Activated naive CD4-positive, alpha-beta T cell treated with anti-CD3 and anti-CD28 coated beads, Interleukin-2, amount 50 U/mL, for 72 hours (primary cell): Measurements from ENCODE around the gene TMX4. TPM values are rescaled to one million over a fixed set of nuclear protein-coding genes. Genes with fewer than 3 reads are reported as not detected.
A peak's percentile ranks its signal among the peaks of the same experiment; 100 is the strongest.

Experiments
- ATAC-seq, 2 donors: fragments of 150-1000 bp; cut with Tn5 transposase; 2 replicates each; pipeline ENCODE4 v1.10.0; 2021; ENCODE audit warnings: mild to moderate bottlenecking in 2 of 2, moderate library complexity in 2 of 2
- DNase-seq, 2 donors: peaks; one replicate each; pipeline ENCODE4 v3.0.0; 2021 to 2022; ENCODE audit warnings: low spot score in 2 of 2
- H3K27ac Mint-ChIP-seq, 2 donors: one replicate each; pipeline ENCODE4 v1.8.0; 2022; ENCODE audit warnings: mild to moderate bottlenecking in 2 of 2, mixed read lengths in 2 of 2
- H3K36me3 Mint-ChIP-seq, 2 donors: one replicate each; pipeline ENCODE4 v1.8.0; 2022; ENCODE audit warnings: mixed read lengths in 2 of 2
- H3K9me3 Mint-ChIP-seq, 2 donors: one replicate each; pipeline ENCODE4 v1.8.0; 2022; ENCODE audit warnings: mixed read lengths in 2 of 2
- total RNA-seq, 2 donors: library from RNA; stranded (reverse); gene quantifications; one replicate each; pipeline ENCODE4 v1.2.3, GENCODE V29; 2022

The TMX4 gene, protein sequence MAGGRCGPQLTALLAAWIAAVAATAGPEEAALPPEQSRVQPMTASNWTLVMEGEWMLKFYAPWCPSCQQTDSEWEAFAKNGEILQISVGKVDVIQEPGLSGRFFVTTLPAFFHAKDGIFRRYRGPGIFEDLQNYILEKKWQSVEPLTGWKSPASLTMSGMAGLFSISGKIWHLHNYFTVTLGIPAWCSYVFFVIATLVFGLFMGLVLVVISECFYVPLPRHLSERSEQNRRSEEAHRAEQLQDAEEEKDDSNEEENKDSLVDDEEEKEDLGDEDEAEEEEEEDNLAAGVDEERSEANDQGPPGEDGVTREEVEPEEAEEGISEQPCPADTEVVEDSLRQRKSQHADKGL
- 10 to 100 TPM; 22.3 to 23.9 TPM for total RNA-seq

DNA sequence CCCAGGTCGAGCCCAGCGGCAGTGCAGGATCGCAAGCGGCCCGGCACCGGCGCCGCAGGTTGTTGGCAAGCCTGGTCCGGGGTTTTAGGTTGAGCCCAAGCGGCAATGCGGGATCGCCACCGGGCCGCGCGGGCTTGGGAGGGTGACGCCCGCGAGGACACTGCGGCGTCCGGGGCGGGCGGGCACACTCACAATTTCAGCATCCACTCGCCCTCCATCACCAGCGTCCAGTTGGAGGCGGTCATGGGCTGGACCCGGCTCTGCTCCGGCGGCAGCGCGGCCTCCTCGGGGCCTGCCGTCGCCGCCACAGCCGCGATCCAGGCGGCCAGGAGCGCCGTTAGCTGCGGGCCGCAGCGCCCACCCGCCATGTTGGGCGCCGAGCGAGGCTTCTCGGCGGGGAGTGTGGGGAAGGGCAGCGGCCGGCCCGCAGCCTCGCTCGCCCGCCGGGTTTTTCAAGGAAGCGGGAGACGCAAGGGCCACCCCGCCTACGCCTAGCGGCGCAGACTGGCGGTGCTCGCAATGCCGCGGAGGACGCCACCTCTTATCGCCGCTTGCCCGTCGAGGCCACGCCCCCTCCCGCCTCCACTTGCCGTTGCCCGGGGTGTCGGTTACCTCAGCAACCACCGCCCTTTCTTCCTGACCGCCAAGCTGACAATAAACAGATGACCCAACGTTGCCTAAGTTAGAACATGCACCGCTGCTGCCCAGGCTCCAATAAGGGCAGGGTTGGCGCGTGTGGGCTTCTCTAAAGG, at the start of gene TMX4:
Gene TMX4 (minus strand): TSS at position 516 of the 752 bp plus-strand sequence. CDS start 148 bp downstream, at position 368.
- Mint-ChIP-seq H3K27ac (peak within 1 kb of the TSS in 1 of 2 donors; percentile 91), H3K36me3 (no peaks in the 10 kb centered on the region), H3K9me3 (no peaks in the 10 kb centered on the region)
- DNase-seq = peak; percentile 89 to 96
- peak; percentile 89 to 90 for ATAC-seq

DNA sequence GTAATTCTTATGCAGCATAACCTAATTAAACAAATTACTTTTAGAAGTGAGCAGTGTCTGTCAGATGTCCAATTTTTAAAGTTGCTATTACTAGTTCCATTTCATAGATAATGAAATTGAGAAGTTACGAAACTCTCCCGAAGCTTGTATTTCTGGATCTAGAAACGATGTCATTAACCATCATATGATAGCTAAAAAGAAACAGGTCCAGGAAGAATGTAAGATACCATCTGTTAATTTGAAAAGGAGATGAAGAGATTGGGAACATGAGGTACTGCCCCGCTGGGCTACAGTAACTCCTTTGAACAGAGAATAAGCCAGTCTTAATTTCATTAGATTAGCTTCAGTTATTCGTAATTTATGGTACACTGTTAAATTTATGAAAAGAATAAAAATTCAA, 47.5 kb upstream of the TMX4 start:
- no peak overlapping the region for H3K27ac Mint-ChIP-seq
- no peak for ATAC-seq
- no peaks in the 10 kb centered on the region for H3K9me3 Mint-ChIP-seq
- no peaks in the 10 kb centered on the region for H3K36me3 Mint-ChIP-seq
- no peak for DNase-seq

DNA sequence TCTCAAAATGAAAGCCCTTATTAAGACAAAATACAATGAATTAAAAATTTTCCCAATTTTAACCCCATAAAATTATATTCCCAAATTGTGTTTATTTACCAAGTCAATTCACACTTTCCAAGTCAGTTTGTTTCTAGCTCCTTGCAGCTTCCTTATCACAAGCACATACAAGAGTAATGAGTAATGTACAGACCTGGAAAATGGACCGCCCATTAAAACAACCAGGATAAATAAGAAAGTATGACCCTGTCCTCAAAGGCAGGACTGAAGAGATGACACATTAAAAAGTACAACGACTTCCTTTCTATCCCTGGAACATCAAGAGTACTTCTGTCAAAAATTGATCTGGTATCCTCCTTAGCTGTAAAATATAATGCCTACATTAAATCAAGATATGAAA, 47.1 kb upstream of the TMX4 start:
- ATAC-seq (no peak), DNase-seq (no peak)
- Mint-ChIP-seq H3K9me3 (no peaks in the 10 kb centered on the region), H3K27ac (no peak overlapping the region), H3K36me3 (no peaks in the 10 kb centered on the region)

DNA sequence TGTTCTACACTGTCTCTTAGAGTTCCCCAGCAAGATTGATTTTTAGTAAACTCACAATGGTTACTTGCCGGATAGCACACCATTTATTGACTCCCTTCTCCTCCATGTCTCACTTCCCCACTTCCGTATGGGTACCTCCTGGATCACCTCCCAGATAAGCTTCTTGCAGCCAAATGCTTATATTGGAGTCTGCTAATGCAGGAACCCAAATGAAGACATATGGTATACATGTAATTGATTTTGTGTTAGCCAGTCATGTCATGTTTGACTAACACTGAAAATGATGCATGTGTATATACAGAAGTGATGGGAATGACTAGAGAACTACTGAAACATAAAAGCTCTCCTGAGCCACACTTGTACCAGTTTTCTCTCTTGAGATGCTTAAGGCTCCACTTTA, 46.1 kb upstream of the TMX4 start:
- no peak for ATAC-seq

DNA sequence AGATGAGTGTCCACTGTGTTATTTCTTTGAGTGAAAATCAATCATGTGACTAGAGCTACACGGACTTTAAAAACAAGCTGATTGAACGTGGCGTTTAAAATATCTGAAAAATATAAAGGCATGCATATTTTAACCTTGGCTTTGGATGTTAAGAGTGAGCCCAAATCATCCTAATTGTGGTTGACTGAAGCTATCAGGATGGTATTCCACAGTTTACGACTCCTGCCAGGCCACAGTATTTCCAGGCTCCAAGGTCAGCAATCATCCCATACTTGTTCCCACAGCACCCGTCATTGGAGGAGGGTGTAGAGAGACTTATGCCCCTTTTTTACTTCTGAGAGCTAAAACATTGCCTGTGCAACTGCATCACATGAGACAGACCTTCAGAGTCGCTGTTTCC, 43.2 kb upstream of the TMX4 start:
- no peak for ATAC-seq
- DNase-seq = no peak
- H3K9me3 Mint-ChIP-seq = no peaks in the 10 kb centered on the region
- H3K36me3 Mint-ChIP-seq = no peaks in the 10 kb centered on the region
- H3K27ac Mint-ChIP-seq = no peak overlapping the region

More for the DNA sequence above, 46.1 kb upstream of the TMX4 start:
- no peaks in the 10 kb centered on the region for H3K36me3 Mint-ChIP-seq
- no peak for DNase-seq
- no peaks in the 10 kb centered on the region for H3K9me3 Mint-ChIP-seq
- no peak overlapping the region for H3K27ac Mint-ChIP-seq

DNA sequence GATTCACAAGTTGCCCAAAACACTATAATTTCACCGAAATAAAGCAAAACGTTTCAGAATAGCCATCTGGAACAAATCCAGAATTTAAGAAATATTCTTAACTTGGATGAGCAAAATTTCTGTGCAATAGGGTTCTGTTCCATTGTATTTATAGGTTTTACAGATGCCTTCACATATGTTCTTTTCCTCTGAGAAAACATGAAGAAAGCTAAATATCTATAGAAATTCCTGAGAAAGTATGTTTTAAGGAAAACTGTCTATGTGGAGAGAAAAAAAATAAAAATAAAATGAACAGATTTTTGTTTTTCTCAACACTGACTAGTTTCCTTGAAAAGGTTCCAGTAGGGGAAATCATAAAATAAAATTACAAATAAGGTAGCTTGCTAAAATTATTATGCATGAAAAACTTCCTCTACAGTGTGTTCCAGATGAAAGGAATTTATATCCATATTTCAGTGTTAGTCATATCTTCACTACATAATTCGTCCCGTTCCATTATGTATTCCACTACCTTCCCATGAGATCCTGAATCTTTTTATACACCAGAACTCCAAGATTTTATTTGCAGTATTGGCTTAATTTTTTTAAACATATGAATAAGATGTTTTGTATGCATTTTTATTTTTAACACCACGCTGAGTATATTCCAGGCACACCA, 42.4 kb upstream of the TMX4 start:
- no peak for DNase-seq
- H3K27ac Mint-ChIP-seq = no peak overlapping the region
- H3K9me3 Mint-ChIP-seq = no peaks in the 10 kb centered on the region
- ATAC-seq = no peak
- H3K36me3 Mint-ChIP-seq = no peaks in the 10 kb centered on the region

DNA sequence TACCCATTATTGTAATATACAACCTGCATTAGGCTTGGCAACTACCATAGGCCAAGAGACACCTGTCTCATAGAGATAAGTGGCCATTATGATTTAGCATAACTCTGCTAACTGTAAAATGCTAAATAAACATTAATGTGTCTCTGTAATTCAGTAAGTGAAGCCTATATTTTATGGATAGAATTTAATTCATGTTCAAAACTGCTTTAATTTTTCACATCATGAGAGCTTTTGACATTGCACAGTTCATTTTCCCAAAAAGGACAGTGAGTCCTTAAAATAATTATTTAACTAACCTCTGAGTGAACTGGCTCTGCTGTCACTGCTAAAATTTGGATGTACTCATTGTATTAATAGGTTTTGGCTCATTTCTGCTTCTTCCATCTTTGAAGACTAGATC, 41.4 kb upstream of the TMX4 start:
- ATAC-seq (no peak), DNase-seq (no peak)
- H3K27ac Mint-ChIP-seq = no peak overlapping the region
- H3K36me3 Mint-ChIP-seq = no peaks in the 10 kb centered on the region
- no peaks in the 10 kb centered on the region for H3K9me3 Mint-ChIP-seq

DNA sequence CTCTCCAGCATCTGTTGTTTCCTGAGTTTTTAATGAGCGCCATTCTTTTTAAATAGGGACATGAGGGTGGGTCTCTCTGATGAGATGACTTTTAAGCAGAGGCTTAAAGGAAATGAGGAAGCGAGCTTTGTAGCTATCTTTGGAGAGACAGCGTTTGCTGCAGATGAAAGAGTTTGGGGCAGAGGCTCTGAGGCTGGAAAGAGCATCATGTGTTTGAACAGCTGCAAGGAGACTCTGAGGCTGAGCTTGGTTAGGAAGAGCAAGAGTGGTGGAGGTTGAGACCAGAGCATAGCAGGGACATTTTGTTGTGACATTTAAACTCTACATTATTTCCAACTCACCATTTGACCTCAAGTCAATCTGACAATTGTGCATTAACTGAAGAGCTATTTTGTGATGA, 38.3 kb upstream of the TMX4 start:
- Mint-ChIP-seq H3K36me3 (no peaks in the 10 kb centered on the region), H3K9me3 (no peaks in the 10 kb centered on the region), H3K27ac (no peak overlapping the region)
- ATAC-seq (no peak), DNase-seq (no peak)

DNA sequence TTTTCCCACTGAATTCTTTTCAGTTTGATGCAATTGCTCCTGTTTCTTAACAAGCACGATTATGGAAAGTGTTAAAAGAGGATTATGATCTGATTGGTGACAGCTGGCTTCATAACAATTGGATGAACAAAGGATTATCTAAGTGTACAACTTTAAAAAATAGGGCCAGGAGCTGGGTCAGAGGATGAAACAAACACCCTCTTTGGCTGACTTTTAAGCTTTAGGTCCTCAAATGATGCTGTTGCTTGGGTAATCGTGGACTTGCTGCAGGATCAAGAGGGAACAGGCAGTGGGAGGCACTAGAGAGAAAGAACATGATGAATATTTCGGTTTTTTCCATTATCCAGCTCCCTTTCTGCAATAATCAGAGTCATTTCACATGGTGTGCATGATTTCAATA, 35.5 kb upstream of the TMX4 start:
- DNase-seq = no peak
- Mint-ChIP-seq H3K27ac (no peak overlapping the region), H3K36me3 (no peaks in the 10 kb centered on the region), H3K9me3 (no peaks in the 10 kb centered on the region)
- no peak for ATAC-seq

DNA sequence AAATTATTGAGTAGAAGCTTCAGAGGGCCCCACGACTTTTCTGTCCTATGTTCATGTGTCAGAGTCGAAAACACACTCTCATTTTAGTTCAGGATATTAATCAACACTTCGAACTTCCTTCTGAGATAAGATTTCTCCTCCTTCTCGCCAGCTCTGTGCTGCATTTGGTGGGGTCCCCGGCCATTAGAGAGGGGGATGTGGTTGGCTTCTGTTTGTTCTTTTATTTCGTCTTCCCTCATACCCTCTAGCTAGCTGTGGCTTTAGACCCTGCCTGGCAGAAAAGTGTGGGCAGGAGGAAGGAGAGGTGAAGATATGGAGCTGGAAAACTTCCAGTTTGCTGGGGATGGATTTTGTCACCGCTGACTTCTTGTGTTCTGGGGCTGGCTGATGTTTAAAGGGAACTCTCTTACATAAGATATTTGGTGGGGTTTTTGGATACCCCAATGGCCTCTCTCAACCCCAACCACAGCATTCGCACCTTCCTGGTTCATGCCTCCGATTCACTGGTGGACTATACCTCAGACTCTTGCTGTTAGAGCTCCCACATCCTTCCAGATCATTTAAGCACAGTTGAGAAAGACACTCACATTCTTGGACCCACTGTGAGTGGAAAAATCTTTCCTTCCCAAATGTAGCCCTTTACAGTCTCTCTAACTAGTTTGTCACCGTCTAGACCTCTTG, 30.7 kb upstream of the TMX4 start:
- Mint-ChIP-seq H3K27ac (no peak overlapping the region), H3K36me3 (no peaks in the 10 kb centered on the region), H3K9me3 (no peaks in the 10 kb centered on the region)
- no peak for ATAC-seq
- DNase-seq = no peak

DNA sequence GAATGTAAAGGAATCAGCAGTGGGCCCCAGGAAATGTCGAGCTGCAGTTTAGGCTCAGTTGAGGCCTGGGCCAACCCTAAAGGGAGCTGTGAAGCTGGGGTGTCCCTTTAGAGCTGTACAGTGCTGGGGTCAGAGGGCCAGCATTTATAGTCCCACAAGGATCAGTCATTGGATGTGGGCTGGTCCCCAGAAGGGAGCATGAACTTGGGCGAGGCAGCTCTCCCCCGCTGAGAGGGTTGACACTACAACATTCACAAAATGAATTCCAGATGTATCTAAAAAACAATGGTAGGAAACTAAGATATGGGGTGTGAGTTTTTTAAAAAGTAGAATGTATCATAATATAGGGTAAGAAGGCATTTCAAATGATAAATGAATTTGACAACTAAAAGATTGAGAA, 29.7 kb upstream of the TMX4 start:
- H3K9me3 Mint-ChIP-seq = no peaks in the 10 kb centered on the region
- H3K36me3 Mint-ChIP-seq = no peaks in the 10 kb centered on the region
- ATAC-seq (no peak), DNase-seq (no peak)
- no peak overlapping the region for H3K27ac Mint-ChIP-seq

DNA sequence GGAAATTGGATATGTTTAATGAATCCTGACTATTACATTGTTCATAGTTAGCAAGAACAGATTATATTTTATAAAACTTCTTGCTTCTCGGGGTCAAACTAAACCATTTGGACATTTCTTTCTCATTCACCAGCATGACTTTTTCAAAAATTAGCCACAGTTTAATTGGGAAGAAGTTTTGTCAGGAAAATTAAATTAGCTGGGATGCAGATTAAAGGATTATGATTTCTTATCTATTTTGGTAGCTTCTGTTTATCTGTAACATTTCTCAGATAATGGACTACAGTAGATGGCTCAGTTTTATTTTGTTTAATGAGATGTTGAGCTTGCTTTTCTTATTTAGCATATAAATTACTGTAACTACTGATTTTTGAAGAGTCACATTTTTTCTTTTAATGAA, 26.4 kb upstream of the TMX4 start:
- no peak for DNase-seq
- ATAC-seq = no peak
- no peaks in the 10 kb centered on the region for H3K36me3 Mint-ChIP-seq
- no peaks in the 10 kb centered on the region for H3K9me3 Mint-ChIP-seq
- H3K27ac Mint-ChIP-seq = no peak overlapping the region

DNA sequence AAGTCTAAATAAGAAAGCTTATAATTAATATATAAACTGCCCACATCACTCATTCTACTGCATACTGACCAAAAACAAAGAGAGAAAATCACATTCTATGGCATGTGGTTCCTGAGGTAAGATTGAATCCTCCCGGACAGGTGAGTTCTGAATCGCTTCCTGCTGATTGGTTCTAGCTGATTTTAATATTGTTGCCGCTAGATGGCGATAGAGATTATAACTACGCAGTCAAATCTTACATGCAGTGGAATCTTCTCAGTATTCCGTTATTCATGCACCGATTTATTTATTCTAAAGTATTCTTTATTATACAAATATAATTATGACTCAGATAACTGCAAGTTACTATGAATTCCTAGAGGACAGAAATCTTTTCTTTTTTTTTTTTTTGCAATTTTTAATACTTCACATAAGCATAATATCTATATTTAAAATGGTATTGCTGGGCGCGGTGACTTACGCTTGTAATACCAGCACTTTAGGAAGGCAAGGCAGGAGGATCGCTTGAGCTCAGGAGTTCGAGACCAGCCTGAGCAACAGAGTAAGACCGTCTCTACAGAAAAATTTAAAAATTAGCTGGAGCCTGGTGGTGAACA, 24.2 kb upstream of the TMX4 start:
- DNase-seq (peak in 1 of 2 donors; percentile 48), ATAC-seq (peak; percentile 63 to 81)
- Mint-ChIP-seq H3K9me3 (no peaks in the 10 kb centered on the region), H3K27ac (no peak overlapping the region), H3K36me3 (no peaks in the 10 kb centered on the region)

DNA sequence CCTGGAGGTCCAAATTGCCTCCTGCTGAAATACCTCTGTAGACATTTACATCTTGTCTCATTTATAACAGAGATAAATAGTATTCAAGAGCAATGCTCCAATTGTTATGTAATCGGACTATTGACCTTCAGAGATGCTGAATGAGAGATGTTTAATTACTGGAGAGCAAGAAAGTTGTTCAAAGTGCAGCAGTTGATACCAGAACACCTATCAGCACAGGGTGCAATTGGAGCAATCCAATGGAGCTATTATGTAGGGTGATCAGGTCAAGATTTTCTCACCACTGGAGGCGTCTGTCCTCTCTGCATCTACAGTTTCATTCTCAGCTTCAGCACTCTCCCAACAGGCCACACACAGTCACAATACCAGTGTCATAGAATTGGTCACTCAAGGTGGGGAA, 19.5 kb upstream of the TMX4 start:
- no peaks in the 10 kb centered on the region for H3K36me3 Mint-ChIP-seq
- ATAC-seq (no peak), DNase-seq (no peak)
- no peak overlapping the region for H3K27ac Mint-ChIP-seq
- H3K9me3 Mint-ChIP-seq = no peaks in the 10 kb centered on the region

DNA sequence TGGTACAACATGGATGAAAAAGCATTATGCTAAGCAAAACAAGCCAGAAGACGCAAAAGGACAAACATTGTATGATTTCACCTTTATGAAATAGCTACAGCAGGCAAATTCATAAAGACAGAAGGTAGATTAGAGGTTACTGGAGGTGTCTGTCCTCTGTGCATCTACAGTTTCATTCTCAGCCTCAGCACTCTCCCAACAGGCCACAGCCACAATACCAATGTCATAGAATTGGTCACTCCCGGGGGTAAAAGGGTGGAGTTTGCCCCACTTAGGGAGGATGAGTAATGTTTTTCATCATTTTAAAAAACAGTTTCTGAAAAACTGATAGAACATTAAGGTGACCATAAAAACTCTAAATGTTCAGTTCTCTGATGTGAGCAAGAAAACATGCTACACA, 17.2 kb upstream of the TMX4 start:
- H3K27ac Mint-ChIP-seq = no peak overlapping the region
- no peaks in the 10 kb centered on the region for H3K36me3 Mint-ChIP-seq
- DNase-seq (no peak), ATAC-seq (peak in 1 of 2 donors; percentile 40)
- no peaks in the 10 kb centered on the region for H3K9me3 Mint-ChIP-seq

DNA sequence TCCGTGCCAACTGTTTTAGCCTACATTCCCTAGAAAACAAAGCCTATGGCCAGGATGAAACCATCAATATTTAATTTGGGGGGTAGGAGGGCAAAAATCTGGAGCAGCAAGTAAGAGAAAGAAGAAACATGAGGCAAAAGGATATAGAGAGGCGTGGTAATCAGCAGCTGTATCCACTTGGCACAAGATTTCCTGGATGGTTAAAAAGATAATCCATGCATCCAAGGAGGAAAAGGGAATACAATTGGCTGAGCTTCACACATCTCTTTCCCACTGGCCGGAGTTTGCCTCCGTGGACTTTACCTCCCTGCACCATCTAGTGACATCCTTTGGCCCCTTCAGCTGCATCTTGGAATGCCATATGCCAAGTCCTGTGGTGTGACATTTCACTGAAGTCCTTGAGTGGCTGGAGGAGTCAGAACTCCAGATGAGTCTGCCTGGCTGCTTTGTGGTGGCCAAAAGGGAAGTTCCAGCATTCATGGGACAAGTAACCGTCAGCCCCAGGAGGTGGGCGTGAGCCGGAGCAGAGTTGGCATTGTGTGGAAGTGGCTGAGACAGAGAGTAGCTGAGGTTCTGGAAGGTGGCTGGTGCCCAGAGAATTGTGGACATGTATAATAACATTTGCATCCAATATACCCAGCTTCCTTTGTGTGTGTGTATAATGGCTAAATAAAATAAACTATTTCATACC, 13.7 kb upstream of the TMX4 start:
- DNase-seq (no peak), ATAC-seq (no peak)
- Mint-ChIP-seq H3K36me3 (no peaks in the 10 kb centered on the region), H3K9me3 (no peaks in the 10 kb centered on the region), H3K27ac (no peak overlapping the region)
